Lung (tissue), 12 donors: ENCODE measurements around the gene TMEM150B. TPM values are rescaled to one million over a fixed set of nuclear protein-coding genes. Genes with fewer than 3 reads are reported as not detected.

ENCODE experiments used
- ATAC-seq: fragments of 200-7000 bp; cut with Tn5 transposase; one replicate; pipeline ENCODE4 v1.9.1; 2020; ENCODE audit warnings: moderate number of reproducible peaks; ENCODE audit not compliant: insufficient read depth, low FRiP score
- DNase-seq, 3 donors: peaks; one replicate each; pipeline ENCODE4 v3.0.0-alpha.2; 2013 to 2017
- H3K27ac ChIP-seq, 2 donors: one replicate each; pipeline ENCODE4 v1.5.1; 2013; ENCODE audit warnings: mild to moderate bottlenecking in 2 of 2, moderate library complexity in 2 of 2, control low read depth in 1 of 2, inconsistent platforms in 1 of 2, low read depth in 1 of 2, low read length in 1 of 2
- H3K27me3 ChIP-seq, 3 donors: one replicate each; pipeline ENCODE4 v1.5.1; 2013; ENCODE audit warnings: low read length in 2 of 3; ENCODE audit not compliant: control insufficient read depth in 3 of 3, insufficient read depth in 3 of 3
- H3K36me3 ChIP-seq, 4 donors: one replicate each; pipeline ENCODE4 v1.5.1; 2013; ENCODE audit warnings: low read length in 4 of 4, mild to moderate bottlenecking in 1 of 4, moderate library complexity in 1 of 4; ENCODE audit not compliant: control insufficient read depth in 4 of 4, insufficient read depth in 4 of 4
- H3K4me1 ChIP-seq, 5 donors: one replicate each; pipeline ENCODE4 v1.5.1; 2013; ENCODE audit warnings: low read length in 5 of 5, mild to moderate bottlenecking in 2 of 5, moderate library complexity in 1 of 5; ENCODE audit not compliant: control insufficient read depth in 5 of 5, insufficient read depth in 5 of 5
- H3K4me3 ChIP-seq: one replicate; pipeline ENCODE4 v1.5.1; 2013; ENCODE audit warnings: mild to moderate bottlenecking, control low read depth, moderate library complexity
- H3K9ac ChIP-seq, 2 donors: one replicate each; pipeline ENCODE4 v1.5.1; 2013; ENCODE audit warnings: low read length in 2 of 2, control low read depth in 1 of 2; ENCODE audit not compliant: insufficient read depth in 1 of 2
- H3K9me3 ChIP-seq, 4 donors: one replicate each; pipeline ENCODE4 v1.5.1; 2013; ENCODE audit warnings: low read length in 3 of 4, mild to moderate bottlenecking in 1 of 4, moderate library complexity in 1 of 4; ENCODE audit not compliant: control insufficient read depth in 4 of 4, insufficient read depth in 3 of 4
- CTCF ChIP-seq: IDR thresholded peaks from 2 replicates; pipeline ENCODE4 v1.5.1; 2012; ENCODE audit warnings: mild to moderate bottlenecking; ENCODE audit errors: control extremely low read depth, extremely low read depth
- WGBS, 2 donors: extraction: QIAGEN DNeasy Blood & Tissue Kit; methylation state at CpG; one replicate each; pipeline ENCODE4 v1.1.7; 2013; 5-methylcytosine and 5-hydroxymethylcytosine counted together
- polyA plus RNA-seq, 2 donors: library from polyadenylated mRNA; stranded (reverse); fragments of 200-250 nt; gene quantifications; one replicate each; pipeline ENCODE4 v1.2.1, GENCODE V29; 2013
- total RNA-seq, 2 donors: library from RNA; depleted of rRNA in 1 of 2; stranded (reverse); fragments of >200 nt in 1 of 2; gene quantifications; one replicate each; pipeline ENCODE4 v1.2.1, GENCODE V29; 2014 to 2021
- donor health status: control.
- donor health status: control.
- donor health status: Bipolar disorder and iron deficiency.
- donor health status: healthy.
- donor health status: DM: yes; HTN: yes; CAD: no.

Gene TMEM150B
- total and polyA plus RNA-seq, 4 donors: 2.3 to 23.0 (median 17.0) TPM

DNA sequence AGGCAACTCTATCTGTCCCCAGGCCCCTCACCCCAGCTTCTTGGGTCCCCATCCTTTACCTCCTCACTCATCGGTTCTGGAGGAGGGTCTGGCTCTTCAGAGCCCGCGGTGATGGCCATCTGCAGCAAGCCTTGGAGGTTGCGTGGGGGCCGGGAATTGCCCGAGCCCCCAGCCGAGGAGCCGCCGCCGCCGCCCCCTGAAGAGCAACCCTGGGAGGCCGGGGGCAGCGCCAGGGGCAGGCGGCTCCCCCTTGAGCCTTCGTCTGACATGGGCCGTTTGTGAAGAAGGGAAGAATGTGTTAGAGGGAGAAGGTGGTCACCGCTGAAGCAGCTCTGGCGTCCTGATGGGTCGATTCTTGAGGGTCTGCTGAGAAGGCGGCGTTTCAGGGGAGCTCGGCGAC lies 45.8 kb downstream of the TMEM150B start:
- H3K4me1 ChIP-seq: peaks cover 4 to 15% (median 6%) of the 10 kb centered on the region in 5 donors
- H3K36me3 ChIP-seq: peaks cover 0 to 19% (median 5%) of the 10 kb centered on the region in 4 donors
- peak overlapping the region; percentile 51 to 82 for H3K27ac ChIP-seq
- no peaks in the 10 kb centered on the region for H3K9me3 ChIP-seq
- peak overlapping the region; percentile 79 for H3K4me3 ChIP-seq
- ATAC-seq: no peak
- WGBS, 2 donors: 14 to 16% methylated on average over 23 of the region's 23 CpGs
- peak overlapping the region; percentile 58 to 68 for H3K9ac ChIP-seq
- no peaks in the 10 kb centered on the region for H3K27me3 ChIP-seq
- no peak for DNase-seq
- TF ChIP-seq CTCF: no peak

DNA sequence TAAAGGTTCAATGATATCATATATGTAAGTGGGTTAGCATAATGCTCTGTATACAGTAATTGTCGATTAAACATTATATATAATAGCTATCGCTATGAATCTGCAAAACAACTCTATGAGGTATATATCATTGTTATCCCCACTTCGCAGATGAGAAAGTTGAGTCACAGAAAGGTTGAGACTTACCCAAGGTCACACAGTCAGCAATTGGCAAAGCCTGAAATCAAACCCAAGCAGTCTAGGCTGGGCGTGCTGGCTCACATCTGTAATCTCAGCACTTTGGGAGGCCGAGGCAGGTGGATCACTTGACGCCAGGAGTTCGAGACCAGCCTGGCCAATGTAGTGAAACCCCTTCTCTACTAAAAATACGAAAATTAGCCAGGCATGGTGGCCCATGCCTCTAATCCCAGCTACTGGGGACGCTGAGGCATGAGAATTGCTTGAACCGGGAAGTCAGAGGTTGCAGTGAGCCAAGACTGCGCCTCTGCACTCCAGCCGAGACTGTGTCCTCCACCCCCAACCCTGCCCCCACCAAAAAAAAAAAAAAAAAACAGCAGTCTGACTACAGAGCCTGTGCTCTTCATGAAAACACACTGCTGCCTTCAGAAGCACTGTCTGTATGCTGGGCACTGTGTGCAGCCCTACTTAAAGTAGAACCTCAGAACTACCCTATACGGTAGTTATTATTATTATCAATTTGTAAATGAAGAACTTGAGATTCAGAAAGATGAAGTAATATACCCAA lies 46.6 kb downstream of the TMEM150B start:
- Histone ChIP-seq H3K9ac (no peak overlapping the region), H3K9me3 (no peaks in the 10 kb centered on the region), H3K27me3 (no peaks in the 10 kb centered on the region), H3K36me3 (peaks cover 0 to 23% (median 6%) of the 10 kb centered on the region in 4 donors), H3K4me1 (peaks cover 4 to 15% (median 6%) of the 10 kb centered on the region in 5 donors), H3K4me3 (peak overlapping the region; percentile 79), H3K27ac (no peak overlapping the region)
- 90 to 91% methylated on average over 13 of the region's 13 CpGs for WGBS, 2 donors
- no peak for TF ChIP-seq CTCF
- ATAC-seq: no peak
- DNase-seq: no peak

- Histone ChIP-seq H3K4me3 (no peak overlapping the region), H3K36me3 (peaks cover 0 to 29% (median 8%) of the 10 kb centered on the region in 4 donors), H3K27ac (no peak overlapping the region), H3K27me3 (no peaks in the 10 kb centered on the region), H3K9me3 (no peaks in the 10 kb centered on the region), H3K4me1 (peaks cover 4 to 15% (median 6%) of the 10 kb centered on the region in 5 donors), H3K9ac (no peak overlapping the region)
- ATAC-seq: no peak
- 90 to 95% methylated on average over 17 of the region's 17 CpGs for WGBS, 2 donors
- no peak for TF ChIP-seq CTCF
- DNase-seq: no peak
These were observed 47.6 kb downstream of the TMEM150B start for GRCh38 chr19:55277494-55277893.
